AG04449 (cell line): Measurements from ENCODE around the gene FCAMR.

ENCODE experiments used
- CTCF ChIA-PET: fragments of 350-600 bp; formaldehyde crosslinking; extraction: SDS; loops from one replicate; lab custom pipeline; 2021; ENCODE audit warnings: antibody characterized with exemption; lab: Yijun Ruan, JAX
- POLR2A ChIA-PET: fragments of 400-600, 350-600 bp; formaldehyde crosslinking; extraction: SDS; loops from one replicate; lab custom pipeline; 2020; ENCODE audit warnings: antibody characterized with exemption, inconsistent platforms; lab: Yijun Ruan, JAX
- DNase-seq: peaks from one replicate; pipeline ENCODE4 v3.0.0-alpha.2; 2010; ENCODE audit warnings: low read depth, low spot score
- H3K4me3 ChIP-seq: 2 replicates; pipeline ENCODE4 v1.5.1; 2011; ENCODE audit warnings: low read depth, mild to moderate bottlenecking, control low read depth, low read length
- TF ChIP-seq, protein P1 (sequence below): IDR thresholded peaks from one replicate; pipeline ENCODE4 v1.5.1; 2011; ENCODE audit warnings: mild to moderate bottlenecking, moderate library complexity, low read length, control low read depth, inconsistent platforms; ENCODE audit not compliant: insufficient read depth; ENCODE audit errors: missing control alignments

Gene FCAMR

DNA sequence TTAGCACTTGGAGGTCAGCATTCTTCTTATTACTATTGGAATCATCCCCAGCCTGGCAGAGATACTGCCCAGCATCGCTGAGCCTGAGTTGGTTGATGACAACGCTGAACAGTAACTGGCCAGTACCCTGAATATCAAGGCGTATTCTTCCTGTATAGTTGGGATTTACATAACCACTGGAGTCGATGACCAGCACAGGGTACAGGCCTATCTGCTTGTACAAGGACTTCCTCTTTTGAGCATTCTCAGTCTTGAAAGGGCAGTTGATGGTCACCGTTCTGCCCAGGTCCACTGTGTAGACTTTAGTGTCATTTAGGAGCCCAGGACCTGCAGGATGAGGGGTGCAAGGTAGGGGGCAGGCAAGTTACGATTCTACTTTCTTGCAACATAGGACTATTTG lies 32.8 kb downstream of the FCAMR start:
- H3K4me3 ChIP-seq = no peak overlapping the region
- no peak for DNase-seq
- ChIA-PET POLR2A (no interaction called here), CTCF (interaction anchor here (2.9 to 3.0 kb wide), 2 partner anchors 25 to 44 kb away, joined by 17 to 30 read pairs; no protein-coding TSS in a partner anchor)
- TF ChIP-seq, protein P1, sequence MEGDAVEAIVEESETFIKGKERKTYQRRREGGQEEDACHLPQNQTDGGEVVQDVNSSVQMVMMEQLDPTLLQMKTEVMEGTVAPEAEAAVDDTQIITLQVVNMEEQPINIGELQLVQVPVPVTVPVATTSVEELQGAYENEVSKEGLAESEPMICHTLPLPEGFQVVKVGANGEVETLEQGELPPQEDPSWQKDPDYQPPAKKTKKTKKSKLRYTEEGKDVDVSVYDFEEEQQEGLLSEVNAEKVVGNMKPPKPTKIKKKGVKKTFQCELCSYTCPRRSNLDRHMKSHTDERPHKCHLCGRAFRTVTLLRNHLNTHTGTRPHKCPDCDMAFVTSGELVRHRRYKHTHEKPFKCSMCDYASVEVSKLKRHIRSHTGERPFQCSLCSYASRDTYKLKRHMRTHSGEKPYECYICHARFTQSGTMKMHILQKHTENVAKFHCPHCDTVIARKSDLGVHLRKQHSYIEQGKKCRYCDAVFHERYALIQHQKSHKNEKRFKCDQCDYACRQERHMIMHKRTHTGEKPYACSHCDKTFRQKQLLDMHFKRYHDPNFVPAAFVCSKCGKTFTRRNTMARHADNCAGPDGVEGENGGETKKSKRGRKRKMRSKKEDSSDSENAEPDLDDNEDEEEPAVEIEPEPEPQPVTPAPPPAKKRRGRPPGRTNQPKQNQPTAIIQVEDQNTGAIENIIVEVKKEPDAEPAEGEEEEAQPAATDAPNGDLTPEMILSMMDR = no peak

DNA sequence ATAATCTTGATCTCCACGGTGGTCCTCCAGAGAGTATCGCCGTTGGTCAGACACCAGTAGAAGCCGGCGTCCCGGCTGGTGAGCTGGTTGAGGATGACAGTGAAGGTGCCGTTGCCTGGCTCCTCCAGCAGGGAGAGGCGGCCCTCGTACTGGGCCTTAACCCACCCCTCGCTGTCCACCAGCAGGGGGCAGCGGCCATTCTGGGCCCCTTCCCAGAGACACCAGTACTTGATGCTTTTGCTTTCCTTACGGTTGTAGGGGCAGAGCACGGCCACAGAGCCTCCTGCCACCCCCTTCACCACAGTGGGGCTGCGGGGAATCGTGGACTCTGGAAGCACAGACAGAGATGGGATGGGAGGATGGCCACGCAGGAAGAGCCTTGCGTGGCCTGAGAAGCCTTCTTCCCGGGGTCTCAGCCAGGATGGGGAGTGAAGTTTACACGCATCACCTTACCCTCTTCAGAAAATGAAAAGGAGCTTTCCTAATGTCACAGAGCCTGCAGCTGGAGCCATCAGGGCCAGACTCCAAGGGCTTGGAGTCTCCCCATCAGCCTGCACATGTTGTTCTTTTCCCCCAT lies 34.7 kb downstream of the FCAMR start:
- ChIA-PET CTCF (interaction anchor here (0.7 to 3.0 kb wide), 15 partner anchors 10 to 564 kb away, joined by 3 to 30 read pairs (median 4); partner anchors contain the start of gene PIGR), POLR2A (no interaction called here)
- DNase-seq = no peak
- TF ChIP-seq, protein P1 = peak; percentile 64
- H3K4me3 ChIP-seq = no peak overlapping the region

DNA sequence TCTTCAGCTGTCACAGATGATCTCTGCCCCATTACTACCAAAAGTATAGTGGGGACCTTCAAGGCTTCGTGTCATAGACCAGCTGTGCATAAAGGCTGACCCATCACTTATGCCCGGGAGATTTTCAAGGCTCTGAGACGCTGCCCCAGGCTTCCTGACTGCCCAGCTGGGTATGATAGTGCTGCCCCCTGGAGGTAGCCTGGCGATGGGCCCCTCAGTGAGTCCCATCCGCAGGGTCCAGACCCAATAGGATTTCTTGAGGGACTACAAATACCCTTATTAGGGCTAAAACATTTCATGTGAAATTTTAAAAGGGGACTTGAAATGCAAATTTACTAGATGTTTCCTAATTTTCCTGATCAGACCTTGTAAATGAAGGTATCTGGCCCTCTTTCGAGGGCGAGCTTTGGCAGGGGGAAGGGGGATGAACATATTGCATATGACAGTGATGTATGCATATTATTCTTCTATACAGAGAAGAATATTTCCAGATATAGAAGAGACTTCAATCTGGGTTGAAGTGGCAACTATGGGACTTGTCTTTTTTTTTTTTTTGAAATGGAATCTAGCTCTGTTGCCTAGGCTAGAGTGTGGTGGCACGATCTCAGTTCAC lies 36.8 kb downstream of the FCAMR start:
- ChIA-PET POLR2A (no interaction called here), CTCF (interaction anchor here (0.6 to 3.7 kb wide), 6 partner anchors 10 to 146 kb away, joined by 3 to 19 read pairs (median 6); no protein-coding TSS in a partner anchor)
- no peak overlapping the region for H3K4me3 ChIP-seq
- DNase-seq = no peak
- TF ChIP-seq, protein P1 = peak; percentile 50

DNA sequence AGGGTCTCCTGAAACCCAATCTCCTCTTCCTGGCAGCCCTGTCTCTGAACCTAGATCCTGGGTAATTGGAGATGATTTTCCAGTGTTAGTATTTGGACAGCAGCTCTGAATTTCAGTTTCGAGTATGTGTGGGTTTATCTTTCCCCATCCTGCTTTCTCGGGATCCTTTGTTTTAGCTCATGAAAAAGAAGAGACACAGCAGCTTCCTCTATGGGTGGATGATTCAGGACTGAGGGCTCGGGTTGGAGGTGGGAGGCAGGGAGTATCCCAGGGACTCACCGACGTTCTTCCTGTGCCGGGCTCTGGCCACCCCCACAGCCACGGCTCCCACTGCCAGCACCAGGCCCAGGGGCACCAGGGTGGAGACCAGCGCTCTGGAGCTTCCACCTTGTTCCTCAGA lies 38.1 kb downstream of the FCAMR start:
- POLR2A ChIA-PET = no interaction called here
- TF ChIP-seq, protein P1 = no peak
- no peak overlapping the region for H3K4me3 ChIP-seq
- no peak for DNase-seq
- CTCF ChIA-PET = interaction anchor here (1.0 to 3.7 kb wide), 14 partner anchors 8 to 269 kb away, joined by 3 to 19 read pairs (median 4); no protein-coding TSS in a partner anchor

DNA sequence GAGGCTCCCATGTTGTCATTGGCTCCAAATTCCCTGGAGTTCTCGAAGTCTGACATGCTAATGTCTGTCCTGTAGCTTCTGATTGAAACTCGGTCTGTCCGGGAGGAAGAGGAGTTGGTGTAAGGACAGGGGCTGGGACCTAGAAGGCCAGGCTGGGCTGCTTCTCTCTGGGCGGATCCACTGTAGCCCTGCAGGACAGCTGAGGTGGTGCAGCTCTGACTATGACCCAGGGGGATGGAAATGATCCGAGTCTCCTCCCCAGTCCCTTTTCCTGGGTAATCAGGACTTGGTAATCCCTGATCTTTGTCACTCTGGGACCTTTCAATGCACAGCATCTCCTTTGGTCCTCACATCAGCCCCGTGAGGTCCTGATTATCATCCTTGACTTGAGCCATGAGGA lies 38.6 kb downstream of the FCAMR start:
- no peak for DNase-seq
- CTCF ChIA-PET = interaction anchor here (1.1 to 3.7 kb wide), 13 partner anchors 9 to 269 kb away, joined by 3 to 19 read pairs (median 4); no protein-coding TSS in a partner anchor
- TF ChIP-seq, protein P1 = no peak
- no peak overlapping the region for H3K4me3 ChIP-seq
- POLR2A ChIA-PET = no interaction called here

DNA sequence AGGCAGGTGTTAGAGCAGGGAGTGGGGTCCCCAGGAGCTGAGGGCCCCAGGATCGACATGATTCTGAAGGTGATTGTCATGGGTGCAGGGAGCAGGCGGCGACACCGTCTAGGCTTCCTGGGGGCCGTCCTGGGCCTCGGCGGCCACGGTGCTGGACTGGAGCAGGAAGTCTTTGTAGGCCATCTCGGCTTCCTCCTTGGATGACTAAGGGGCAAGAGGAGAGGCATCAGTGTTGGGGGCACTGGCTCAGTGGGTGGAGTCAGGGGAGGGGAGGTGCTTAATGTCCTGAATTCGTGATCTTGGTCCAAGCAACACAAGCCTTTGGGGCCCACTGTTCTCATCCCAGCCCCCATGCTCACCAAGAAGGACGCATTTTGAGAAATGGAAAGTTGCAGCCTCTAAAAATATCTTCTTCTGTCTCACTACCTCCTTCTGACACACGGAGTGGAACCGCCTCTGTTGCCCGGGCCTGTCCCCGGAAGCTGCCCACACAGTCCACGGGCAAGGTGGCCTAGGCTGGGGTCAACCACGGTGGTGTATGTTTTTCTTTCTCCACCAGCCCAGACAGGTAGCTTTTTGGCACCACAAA lies 40.0 kb downstream of the FCAMR start:
- no peak overlapping the region for H3K4me3 ChIP-seq
- CTCF ChIA-PET = interaction anchor here (1.3 to 4.7 kb wide), 3 partner anchors 18 to 121 kb away, joined by 4 to 32 read pairs (median 7); no protein-coding TSS in a partner anchor
- POLR2A ChIA-PET = no interaction called here
- TF ChIP-seq, protein P1 = no peak
- DNase-seq = no peak
